Prostate gland (tissue), 2 donors: Measurements from ENCODE around the gene NR2C2. TPM values are rescaled to one million over a fixed set of nuclear protein-coding genes. Genes with fewer than 3 reads are reported as not detected.

ENCODE experiments used
- DNase-seq: peaks from one replicate; pipeline ENCODE4 v3.0.0-alpha.2; 2019; ENCODE audit warnings: low spot score
- H3K27ac ChIP-seq, 2 donors: fragments of 200-600 bp; sonication (generic); 2 replicates each; pipeline ENCODE4 v1.5.1; 2017 to 2019
- H3K27me3 ChIP-seq: fragments of 200-600 bp; sonication (generic); replicated peaks from 2 replicates; pipeline ENCODE4 v1.5.1; 2019; ENCODE audit not compliant: insufficient read depth
- H3K36me3 ChIP-seq, 2 donors: fragments of 200-600 bp; sonication (generic); 1 replicate in 1 of 2; 2 replicates in 1 of 2; pipeline versions ENCODE4 v1.5.1 to v1.8.1; 2017 to 2019
- H3K4me1 ChIP-seq: fragments of 200-600 bp; sonication (generic); replicated peaks from 2 replicates; pipeline ENCODE4 v1.5.1; 2019
- H3K4me3 ChIP-seq, 2 donors: fragments of 200-600 bp; sonication (generic); 2 replicates each; pipeline ENCODE4 v1.5.1; 2017 to 2019
- H3K9me3 ChIP-seq: fragments of 200-600 bp; sonication (generic); 2 replicates; pipeline ENCODE4 v1.5.1; 2017
- POLR2A ChIP-seq: fragments of 450-650 bp; IDR thresholded peaks from one replicate; pipeline ENCODE4 v1.6.1; 2016; ENCODE audit warnings: antibody characterized with exemption, mild to moderate bottlenecking
- POLR2AphosphoS5 ChIP-seq: sonication (generic); formaldehyde crosslinking; IDR thresholded peaks from one replicate; pipeline ENCODE4 v1.6.1; 2017; ENCODE audit warnings: antibody characterized with exemption
- WGBS: methylation state at CpG from one replicate; pipeline ENCODE4 v1.1.5; 2018; 5-methylcytosine and 5-hydroxymethylcytosine counted together
- intact Hi-C: fragments of 100-400 bp; cut with DNase I; formaldehyde crosslinking; loops from one replicate; pipeline ENCODE4 v1.14.2; 2022
- total RNA-seq, 2 donors: library from RNA; depleted of rRNA; stranded (reverse); fragments of >200 nt; gene quantifications; one replicate each; pipeline ENCODE4 v1.1.0, GENCODE V29; 2016
- TF ChIP-seq, protein P1 (sequence below), 4 experiments: fragments of 200-600 bp in 2 of 4; fragments of 450-650 bp in 2 of 4; sonication (generic) in 2 of 4; IDR thresholded peaks; 1 replicate in 3 of 4; 2 replicates in 1 of 4; pipeline ENCODE4 v1.5.1; 2016 to 2019; ENCODE audit warnings: antibody characterized with exemption in 4 of 4, mild to moderate bottlenecking in 2 of 4, moderate library complexity in 2 of 4

NR2C2 gene
- total RNA-seq, 2 donors from 2014 or later, result 36.8 to 78.5 TPM

DNA sequence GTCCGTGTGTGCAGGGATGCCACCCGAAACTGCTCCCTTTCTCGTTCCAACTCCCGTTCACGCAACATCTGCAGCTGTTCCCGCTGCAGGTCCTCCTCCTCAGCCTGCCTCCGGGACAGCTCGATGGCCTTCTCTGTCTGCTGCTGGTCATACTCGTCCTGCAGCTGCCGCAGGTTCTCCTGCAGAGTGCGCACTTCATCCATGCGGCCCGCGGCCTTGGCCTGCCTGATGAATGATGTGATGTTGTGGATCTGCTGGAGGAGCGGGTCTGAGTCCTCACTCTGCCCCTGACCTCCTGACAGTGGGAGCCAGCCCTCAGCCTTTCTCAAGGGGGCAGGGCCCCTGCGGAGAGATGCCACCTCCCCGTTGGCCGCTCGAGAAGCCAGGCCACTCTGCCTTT is 127.1 kb downstream of the NR2C2 start:
- intact Hi-C loops, result no loop called here
- TF ChIP-seq POLR2AphosphoS5, result no peak
- no peak for TF ChIP-seq POLR2A
- TF ChIP-seq, protein P1, sequence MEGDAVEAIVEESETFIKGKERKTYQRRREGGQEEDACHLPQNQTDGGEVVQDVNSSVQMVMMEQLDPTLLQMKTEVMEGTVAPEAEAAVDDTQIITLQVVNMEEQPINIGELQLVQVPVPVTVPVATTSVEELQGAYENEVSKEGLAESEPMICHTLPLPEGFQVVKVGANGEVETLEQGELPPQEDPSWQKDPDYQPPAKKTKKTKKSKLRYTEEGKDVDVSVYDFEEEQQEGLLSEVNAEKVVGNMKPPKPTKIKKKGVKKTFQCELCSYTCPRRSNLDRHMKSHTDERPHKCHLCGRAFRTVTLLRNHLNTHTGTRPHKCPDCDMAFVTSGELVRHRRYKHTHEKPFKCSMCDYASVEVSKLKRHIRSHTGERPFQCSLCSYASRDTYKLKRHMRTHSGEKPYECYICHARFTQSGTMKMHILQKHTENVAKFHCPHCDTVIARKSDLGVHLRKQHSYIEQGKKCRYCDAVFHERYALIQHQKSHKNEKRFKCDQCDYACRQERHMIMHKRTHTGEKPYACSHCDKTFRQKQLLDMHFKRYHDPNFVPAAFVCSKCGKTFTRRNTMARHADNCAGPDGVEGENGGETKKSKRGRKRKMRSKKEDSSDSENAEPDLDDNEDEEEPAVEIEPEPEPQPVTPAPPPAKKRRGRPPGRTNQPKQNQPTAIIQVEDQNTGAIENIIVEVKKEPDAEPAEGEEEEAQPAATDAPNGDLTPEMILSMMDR (IDR thresholded peaks at IDR 0.05), result no peak
- H3K27me3 ChIP-seq, result no peaks in the 10 kb centered on the region
- H3K9me3 ChIP-seq, result no peaks in the 10 kb centered on the region
- DNase-seq, result no peak
- no peaks in the 10 kb centered on the region for H3K4me1 ChIP-seq
- WGBS, result 92% methylated on average over 19 of the region's 19 CpGs
- H3K27ac ChIP-seq, result no peak overlapping the region
- no peak overlapping the region for H3K4me3 ChIP-seq
- H3K36me3 ChIP-seq, result peaks cover 21 to 29% of the 10 kb centered on the region in 2 donors

DNA sequence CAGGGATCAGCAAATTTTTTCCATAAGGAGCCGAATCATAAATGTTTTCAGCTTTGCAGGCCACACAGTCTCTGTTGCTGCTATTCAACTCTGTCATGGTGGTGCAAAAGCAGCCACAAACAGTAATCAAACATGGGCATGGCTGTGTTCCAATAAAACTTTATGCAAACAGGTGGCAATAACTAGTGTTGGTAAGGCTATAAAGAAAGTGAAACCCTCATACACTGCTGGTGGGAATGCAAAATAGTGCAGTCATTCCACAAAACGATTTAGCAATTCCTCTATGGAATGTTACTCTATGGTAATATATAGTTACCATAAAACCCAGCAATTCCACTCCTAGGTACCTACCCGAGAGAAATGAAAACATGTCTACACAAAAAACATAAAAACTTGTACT is 131.7 kb downstream of the NR2C2 start:
- TF ChIP-seq, protein P1 (IDR thresholded peaks at IDR 0.05), result no peak
- TF ChIP-seq POLR2AphosphoS5 (no peak), POLR2A (no peak)
- H3K4me3 ChIP-seq, result no peak overlapping the region
- no peaks in the 10 kb centered on the region for H3K4me1 ChIP-seq
- H3K27ac ChIP-seq, result no peak overlapping the region
- no peaks in the 10 kb centered on the region for H3K27me3 ChIP-seq
- no peak for DNase-seq
- WGBS, result 86% methylated on average over 3 of the region's 3 CpGs
- no peaks in the 10 kb centered on the region for H3K9me3 ChIP-seq
- intact Hi-C loops, result no loop called here
- H3K36me3 ChIP-seq, result peaks cover 28% of the 10 kb centered on the region in 2 donors

DNA sequence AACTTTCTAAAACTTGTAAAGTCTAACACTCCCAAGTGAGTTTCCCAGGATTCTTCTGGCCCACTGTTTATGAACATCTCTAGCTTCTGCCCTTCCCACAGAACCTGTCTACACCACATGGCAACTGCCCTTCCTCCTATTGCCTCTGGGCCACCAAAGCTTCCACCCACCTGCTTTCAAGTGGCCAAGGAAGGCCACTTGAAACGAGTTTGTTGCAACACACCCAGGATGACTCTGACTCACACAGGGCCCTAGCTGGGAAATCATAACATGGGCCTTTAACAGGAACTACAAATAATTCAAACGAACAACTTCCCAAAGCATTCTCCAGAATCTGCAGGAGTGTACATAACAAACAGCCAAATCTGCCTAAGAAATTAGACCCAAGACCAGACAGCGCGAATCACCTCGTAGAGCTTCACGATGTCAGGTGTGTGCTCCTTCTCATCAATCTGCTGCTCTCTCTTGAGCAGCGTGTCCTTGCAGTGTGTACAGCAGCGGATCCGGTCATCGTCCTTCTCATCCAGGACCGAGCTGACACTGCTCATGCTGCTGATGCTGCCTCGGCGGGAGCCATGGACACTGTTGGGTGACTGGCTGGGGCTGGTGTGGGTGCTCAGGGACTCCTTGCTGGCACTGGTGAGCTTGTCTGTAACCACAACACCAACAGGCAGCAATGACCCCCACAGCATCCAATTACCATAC is 134.7 kb downstream of the NR2C2 start:
- Histone ChIP-seq H3K27me3 (no peaks in the 10 kb centered on the region), H3K4me1 (no peaks in the 10 kb centered on the region), H3K9me3 (no peaks in the 10 kb centered on the region), H3K36me3 (peaks cover 18 to 20% of the 10 kb centered on the region in 2 donors), H3K4me3 (no peak overlapping the region), H3K27ac (no peak overlapping the region)
- DNase-seq, result no peak
- TF ChIP-seq, protein P1 (IDR thresholded peaks at IDR 0.05), result no peak
- no peak for TF ChIP-seq POLR2AphosphoS5
- no peak for TF ChIP-seq POLR2A
- 91% methylated on average over 13 of the region's 13 CpGs for WGBS
- intact Hi-C loops, result no loop called here

DNA sequence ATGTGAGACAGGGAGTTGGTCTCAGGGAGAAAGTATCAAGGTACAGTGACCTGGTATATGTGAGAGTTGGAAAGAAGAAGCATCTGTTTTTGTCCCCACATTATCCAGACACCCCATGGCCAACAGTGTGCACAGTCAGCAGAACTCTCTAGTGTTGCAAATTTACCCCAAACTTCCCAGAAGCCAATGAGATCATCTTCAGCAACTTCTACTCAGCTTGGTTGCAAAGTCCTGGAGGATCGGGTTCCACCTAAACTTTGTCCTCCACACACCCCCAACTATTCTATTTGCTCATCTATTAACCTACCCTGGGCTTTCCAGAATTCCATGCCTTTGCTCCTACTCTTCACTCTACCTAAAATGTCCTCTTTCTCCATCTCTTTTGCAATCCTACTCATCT is 135.9 kb downstream of the NR2C2 start:
- intact Hi-C loops, result no loop called here
- no peak for DNase-seq
- 84% methylated on average over 1 of the region's 1 CpG for WGBS
- TF ChIP-seq POLR2AphosphoS5 (no peak), POLR2A (no peak)
- TF ChIP-seq, protein P1 (IDR thresholded peaks at IDR 0.05), result no peak
- Histone ChIP-seq H3K9me3 (no peaks in the 10 kb centered on the region), H3K4me3 (no peak overlapping the region), H3K27me3 (no peaks in the 10 kb centered on the region), H3K36me3 (peaks cover 10 to 13% of the 10 kb centered on the region in 2 donors), H3K4me1 (no peaks in the 10 kb centered on the region), H3K27ac (no peak overlapping the region)

DNA sequence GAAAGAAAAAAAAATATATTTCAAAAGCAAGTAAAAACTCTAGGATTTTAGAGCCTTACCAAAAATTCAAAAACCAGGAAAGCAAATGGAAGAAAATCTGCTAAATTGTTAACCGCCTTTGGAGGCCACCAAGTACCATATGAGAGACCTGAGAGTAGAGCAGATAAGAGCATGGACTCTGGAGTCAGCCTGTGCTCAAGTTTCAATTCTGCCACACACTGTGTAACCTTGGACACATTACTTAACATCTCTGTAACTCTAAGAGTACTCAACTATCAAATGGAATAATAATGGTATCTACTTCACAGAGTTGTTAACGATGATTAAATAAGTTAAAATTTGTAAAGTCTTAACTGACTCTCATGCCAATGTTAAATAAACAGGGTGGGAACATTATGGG is 138.9 kb downstream of the NR2C2 start:
- Histone ChIP-seq H3K9me3 (no peaks in the 10 kb centered on the region), H3K4me3 (no peak overlapping the region), H3K27ac (no peak overlapping the region), H3K4me1 (no peaks in the 10 kb centered on the region), H3K27me3 (no peaks in the 10 kb centered on the region), H3K36me3 (peaks cover 10 to 13% of the 10 kb centered on the region in 2 donors)
- intact Hi-C loops, result no loop called here
- 95% methylated on average over 2 of the region's 2 CpGs for WGBS
- no peak for DNase-seq
- no peak for TF ChIP-seq POLR2A
- TF ChIP-seq, protein P1 (IDR thresholded peaks at IDR 0.05), result no peak
- no peak for TF ChIP-seq POLR2AphosphoS5
